GM12875 (cell line): ENCODE results near the gene CDH4.
"Not testable (repeated sequence)": the region's sequence is repeated elsewhere in the genome, so short reads cannot be mapped to it uniquely, and the experiment has no call there.

Experiments used
- H3K4me3 ChIP-seq: one replicate; pipeline ENCODE4 v1.5.1; 2011; ENCODE audit warnings: low read depth, low read length, control low read depth
- CTCF ChIP-seq: IDR thresholded peaks from 2 replicates; pipeline ENCODE4 v1.5.1; 2011; ENCODE audit warnings: low read depth, mild to moderate bottlenecking, control low read depth, inconsistent platforms, low read length, moderate library complexity, borderline replicate concordance; ENCODE audit not compliant: insufficient read depth

The CDH4 gene

DNA sequence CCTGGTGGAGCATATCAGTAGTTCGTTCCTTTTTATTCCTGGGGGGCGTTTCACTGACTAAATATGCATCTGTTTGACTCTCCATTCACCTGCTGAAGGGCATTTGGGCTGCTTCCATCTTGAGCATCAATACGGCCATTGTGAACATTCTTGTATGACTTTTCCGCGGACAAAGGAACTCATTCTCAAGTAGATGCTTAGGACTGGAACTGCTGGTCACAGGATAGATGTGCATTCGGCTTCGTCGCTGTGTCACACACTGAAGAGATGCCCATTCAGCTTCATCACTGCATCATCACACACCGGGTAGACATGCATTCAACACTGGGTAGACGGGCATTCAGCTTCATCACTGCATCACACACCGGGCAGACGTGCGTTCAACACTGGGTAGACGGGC lies 718.3 kb downstream of the CDH4 start:
- no peak overlapping the region for H3K4me3 ChIP-seq
- TF ChIP-seq CTCF = no peak

- H3K4me3 ChIP-seq = not testable (repeated sequence)
Measured at GRCh38 chr20:61971595-61971994, 719.5 kb downstream of the CDH4 start.

DNA sequence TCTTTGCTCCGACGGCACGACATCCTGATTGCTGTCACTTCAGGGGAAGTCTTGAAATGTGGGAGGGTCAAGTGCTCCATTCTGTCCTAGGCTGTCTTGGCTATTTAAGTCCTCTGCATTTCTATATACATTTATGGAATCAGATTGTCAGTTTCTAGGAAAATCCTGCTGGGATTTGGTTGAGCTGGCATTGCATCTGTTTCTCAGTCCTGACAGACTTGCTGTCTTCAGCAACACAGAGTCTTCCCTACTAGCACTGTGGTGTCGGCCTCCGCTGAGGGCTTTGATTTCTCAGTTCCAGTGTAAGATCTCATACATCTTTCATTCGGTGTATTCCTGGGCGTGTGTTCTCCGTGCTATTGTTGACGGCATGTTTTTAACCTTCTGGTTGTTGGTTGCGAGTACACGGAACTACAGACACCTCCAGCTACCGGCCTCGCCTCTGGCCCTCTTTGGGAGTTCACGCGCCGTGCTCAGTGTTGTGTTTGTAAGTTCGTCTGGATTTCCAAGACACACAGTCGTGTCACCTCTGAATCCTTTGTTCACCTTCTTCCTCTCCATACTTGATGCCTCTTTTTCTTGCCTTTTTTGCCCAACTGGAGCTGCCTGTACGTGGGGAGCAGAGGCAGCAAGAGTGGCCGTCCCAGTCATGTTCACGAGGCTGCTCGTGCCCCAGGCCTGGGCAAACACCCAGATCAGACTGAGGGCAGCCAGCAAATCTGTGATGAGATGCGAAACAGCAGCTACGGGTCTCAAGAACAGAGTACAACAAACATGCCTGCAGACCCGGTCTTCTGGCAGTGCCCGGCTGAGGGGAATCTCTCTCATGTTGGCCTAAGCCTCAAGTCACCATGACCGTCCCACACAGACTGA lies 720.8 kb downstream of the CDH4 start:
- no peak overlapping the region for H3K4me3 ChIP-seq
- TF ChIP-seq CTCF = no peak

GRCh38 chr20:61973515-61974356 lies 721.7 kb downstream of the CDH4 start:
- TF ChIP-seq CTCF = no peak
- no peak overlapping the region for H3K4me3 ChIP-seq

DNA sequence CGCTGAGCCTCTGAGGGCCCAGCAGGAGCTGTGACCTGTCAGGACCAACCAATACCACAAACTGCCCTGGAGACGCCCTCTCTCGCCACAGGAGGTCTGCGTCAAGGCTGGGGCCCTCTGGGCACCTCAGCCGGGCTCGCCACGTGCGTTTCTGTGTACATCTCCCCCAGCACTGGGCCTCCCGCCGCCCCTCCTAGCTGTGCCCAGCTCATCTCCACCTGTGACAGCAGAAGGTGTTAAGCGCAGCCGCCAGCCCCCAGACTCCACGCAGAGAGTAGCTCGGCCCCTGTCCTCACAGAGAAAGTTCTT lies 722.2 kb downstream of the CDH4 start:
- H3K4me3 ChIP-seq = no peak overlapping the region
- TF ChIP-seq CTCF = no peak

GRCh38 chr20:61975407-61976129 lies 723.5 kb downstream of the CDH4 start:
- H3K4me3 ChIP-seq = no peak overlapping the region
- no peak for TF ChIP-seq CTCF

GRCh38 chr20:61976263-61976643 lies 724.2 kb downstream of the CDH4 start:
- no peak for TF ChIP-seq CTCF
- H3K4me3 ChIP-seq = no peak overlapping the region
